BE2C (cell line): ENCODE measurements around the gene ZFP3.
"Not testable (repeated sequence)": the region's sequence is repeated elsewhere in the genome, so short reads cannot be mapped to it uniquely, and the experiment has no call there.

Experiments used
- DNase-seq: peaks from one replicate; pipeline ENCODE4 v3.0.0-alpha.2; 2020
- H3K27me3 ChIP-seq: fragments of 250-450 bp; sonication (Bioruptor Pico); 2 replicates; pipeline ENCODE4 v1.5.1; 2020; ENCODE audit warnings: mild to moderate bottlenecking
- H3K36me3 ChIP-seq: fragments of 250-450 bp; sonication (Bioruptor Pico); 2 replicates; pipeline ENCODE4 v1.5.1; 2020; ENCODE audit warnings: mild to moderate bottlenecking
- H3K4me1 ChIP-seq: fragments of 250-450 bp; sonication (Bioruptor Pico); 2 replicates; pipeline ENCODE4 v1.5.1; 2020
- H3K4me3 ChIP-seq: 2 replicates; pipeline ENCODE4 v1.5.1; 2011; ENCODE audit warnings: low read depth, low read length
- H3K9me3 ChIP-seq: fragments of 250-450 bp; sonication (Bioruptor Pico); 2 replicates; pipeline ENCODE4 v1.5.1; 2020
- TF ChIP-seq, protein P1 (sequence below): IDR thresholded peaks from 2 replicates; pipeline ENCODE4 v1.5.1; 2012; ENCODE audit warnings: mild to moderate bottlenecking, low read depth, low read length

ZFP3 gene

DNA sequence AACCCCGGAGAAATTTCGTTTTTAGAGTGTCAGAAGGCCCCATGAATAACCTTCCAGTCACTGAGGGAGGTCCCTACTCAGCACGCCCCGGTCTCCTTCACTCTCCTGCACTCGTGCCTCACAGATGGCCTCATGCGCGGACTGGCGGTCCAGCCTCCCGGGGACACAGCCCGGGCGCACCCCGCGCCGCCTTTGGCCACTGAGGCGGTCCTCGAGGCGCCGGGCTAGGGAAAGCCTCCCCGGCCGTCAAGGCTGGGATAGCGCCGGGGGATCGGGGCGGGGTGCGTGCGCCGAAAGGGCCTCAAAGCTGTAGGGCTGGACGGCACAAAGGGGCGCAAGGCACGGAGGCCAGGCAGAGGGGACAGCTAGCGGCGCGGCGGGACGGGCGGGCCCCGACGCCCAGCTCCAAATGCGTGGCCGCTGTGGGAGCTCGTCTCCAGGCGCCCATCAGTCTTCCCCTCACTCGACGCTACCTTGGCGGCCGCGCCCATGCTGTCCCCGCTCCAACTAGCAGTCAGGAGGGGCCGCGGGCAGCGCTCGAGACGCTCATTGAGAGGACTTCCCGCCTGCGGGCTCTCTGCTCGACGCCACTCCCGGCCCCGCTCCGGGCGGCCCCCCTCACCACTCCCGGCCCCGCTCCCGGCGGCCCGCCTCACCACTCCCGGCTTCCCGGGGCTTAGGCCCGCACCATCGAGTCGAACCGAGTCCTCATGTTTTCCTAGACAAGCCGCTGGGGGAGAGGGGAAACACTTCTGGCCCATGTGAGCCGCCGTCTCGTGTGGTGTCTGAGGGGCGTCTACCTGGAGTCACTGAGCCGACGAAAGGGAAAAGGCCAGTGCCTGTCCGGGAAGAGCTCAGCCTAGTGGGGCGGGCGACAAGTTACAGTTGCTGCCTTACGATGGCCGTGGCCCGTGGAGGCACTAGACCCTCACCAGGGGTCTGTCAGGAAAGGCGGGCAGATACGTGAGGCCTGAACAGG lies 37.7 kb downstream of the ZFP3 start, which contains the start of gene USP6:
Gene USP6, plus strand, starts transcription at position 360 of the 979 bp plus-strand sequence. CDS start 14,336 bp downstream, outside the sequence.
- no peak for DNase-seq
- 0 out of 2 replicates have a peak, but pooled peaks cover 3% of the 10 kb centered on the region for H3K27me3 ChIP-seq
- TF ChIP-seq, protein P1, sequence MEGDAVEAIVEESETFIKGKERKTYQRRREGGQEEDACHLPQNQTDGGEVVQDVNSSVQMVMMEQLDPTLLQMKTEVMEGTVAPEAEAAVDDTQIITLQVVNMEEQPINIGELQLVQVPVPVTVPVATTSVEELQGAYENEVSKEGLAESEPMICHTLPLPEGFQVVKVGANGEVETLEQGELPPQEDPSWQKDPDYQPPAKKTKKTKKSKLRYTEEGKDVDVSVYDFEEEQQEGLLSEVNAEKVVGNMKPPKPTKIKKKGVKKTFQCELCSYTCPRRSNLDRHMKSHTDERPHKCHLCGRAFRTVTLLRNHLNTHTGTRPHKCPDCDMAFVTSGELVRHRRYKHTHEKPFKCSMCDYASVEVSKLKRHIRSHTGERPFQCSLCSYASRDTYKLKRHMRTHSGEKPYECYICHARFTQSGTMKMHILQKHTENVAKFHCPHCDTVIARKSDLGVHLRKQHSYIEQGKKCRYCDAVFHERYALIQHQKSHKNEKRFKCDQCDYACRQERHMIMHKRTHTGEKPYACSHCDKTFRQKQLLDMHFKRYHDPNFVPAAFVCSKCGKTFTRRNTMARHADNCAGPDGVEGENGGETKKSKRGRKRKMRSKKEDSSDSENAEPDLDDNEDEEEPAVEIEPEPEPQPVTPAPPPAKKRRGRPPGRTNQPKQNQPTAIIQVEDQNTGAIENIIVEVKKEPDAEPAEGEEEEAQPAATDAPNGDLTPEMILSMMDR, result no peak
- no peak within 1 kb of the TSS for H3K4me3 ChIP-seq
- no peaks in the 10 kb centered on the region for H3K9me3 ChIP-seq
- H3K36me3 ChIP-seq, result no peaks in the 10 kb centered on the region
- H3K4me1 ChIP-seq, result no peaks in the 10 kb centered on the region

- H3K27me3 ChIP-seq, result 0 out of 2 replicates have a peak, but pooled peaks cover 3% of the 10 kb centered on the region
Measured at GRCh38 chr17:5118219-5118618, 40.0 kb downstream of the ZFP3 start.

GRCh38 chr17:5120036-5120435 lies 41.8 kb downstream of the ZFP3 start:
- H3K27me3 ChIP-seq, result 0 out of 2 replicates have a peak, but pooled peaks cover 3% of the 10 kb centered on the region
- no peak overlapping the region for H3K4me3 ChIP-seq
- H3K36me3 ChIP-seq, result no peaks in the 10 kb centered on the region
- TF ChIP-seq, protein P1, result no peak
- no peaks in the 10 kb centered on the region for H3K4me1 ChIP-seq
- no peak for DNase-seq
- H3K9me3 ChIP-seq, result no peaks in the 10 kb centered on the region

More at GRCh38 chr17:5118219-5118618, 40.0 kb downstream of the ZFP3 start:
- no peak for DNase-seq
- Histone ChIP-seq H3K36me3 (no peaks in the 10 kb centered on the region), H3K4me3 (no peak overlapping the region), H3K9me3 (no peaks in the 10 kb centered on the region), H3K4me1 (no peaks in the 10 kb centered on the region)
- TF ChIP-seq, protein P1, result no peak

GRCh38 chr17:5120436-5121185 lies 42.3 kb downstream of the ZFP3 start:
- H3K36me3 ChIP-seq, H3K9me3 ChIP-seq, H3K27me3 ChIP-seq, H3K4me1 ChIP-seq, DNase-seq, H3K4me3 ChIP-seq: not testable (repeated sequence)

DNA sequence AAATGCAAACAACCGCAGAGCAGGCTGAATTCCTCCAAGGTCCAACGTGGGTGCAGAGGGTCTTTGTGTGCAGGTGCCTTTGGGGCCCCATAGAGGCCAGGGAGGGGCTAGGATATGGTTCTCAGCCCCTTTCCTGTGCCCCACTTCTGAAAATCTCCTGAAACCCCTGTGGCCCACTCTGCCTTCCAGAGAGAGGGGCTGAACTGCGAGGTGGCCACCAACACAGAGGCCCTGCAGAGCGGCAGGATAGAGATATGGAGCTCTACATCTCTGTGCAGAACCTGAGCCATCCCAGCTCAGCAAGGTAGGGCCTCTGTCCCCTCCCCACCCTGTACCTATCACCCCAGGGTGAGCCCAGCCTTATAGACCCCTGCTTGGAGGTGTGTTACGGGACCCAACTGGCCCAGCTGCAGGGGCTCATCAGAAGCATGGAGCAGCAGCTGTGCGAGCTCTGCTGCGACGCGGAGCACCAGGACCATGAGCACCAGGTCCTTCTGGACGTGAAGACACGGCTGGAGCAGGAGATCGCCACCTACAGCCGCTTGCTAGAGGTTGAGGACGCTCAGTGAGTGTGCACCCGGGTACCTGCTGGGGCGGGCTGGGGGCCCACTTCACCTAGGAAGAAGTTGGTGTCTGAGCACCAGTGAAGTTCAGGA lies 43.0 kb downstream of the ZFP3 start:
- DNase-seq, result no peak
- Histone ChIP-seq H3K27me3 (0 out of 2 replicates have a peak, but pooled peaks cover 3% of the 10 kb centered on the region), H3K4me1 (no peaks in the 10 kb centered on the region), H3K4me3 (no peak overlapping the region), H3K9me3 (no peaks in the 10 kb centered on the region), H3K36me3 (no peaks in the 10 kb centered on the region)
- TF ChIP-seq, protein P1, result no peak

- not testable (repeated sequence) for H3K36me3 ChIP-seq, H3K9me3 ChIP-seq, DNase-seq, H3K4me3 ChIP-seq, H3K4me1 ChIP-seq, H3K27me3 ChIP-seq
Measured at GRCh38 chr17:5122056-5122455, 43.8 kb downstream of the ZFP3 start.
